DMS79 treated with DMSO at 0.1 percent for 48 hours (cell line): Measurements from ENCODE around the gene RNPEPL1.

Experiments used
- DNase-seq: peaks from one replicate; lab custom pipeline; 2025; lab: John Stamatoyannopoulos, UW

Gene RNPEPL1

DNA sequence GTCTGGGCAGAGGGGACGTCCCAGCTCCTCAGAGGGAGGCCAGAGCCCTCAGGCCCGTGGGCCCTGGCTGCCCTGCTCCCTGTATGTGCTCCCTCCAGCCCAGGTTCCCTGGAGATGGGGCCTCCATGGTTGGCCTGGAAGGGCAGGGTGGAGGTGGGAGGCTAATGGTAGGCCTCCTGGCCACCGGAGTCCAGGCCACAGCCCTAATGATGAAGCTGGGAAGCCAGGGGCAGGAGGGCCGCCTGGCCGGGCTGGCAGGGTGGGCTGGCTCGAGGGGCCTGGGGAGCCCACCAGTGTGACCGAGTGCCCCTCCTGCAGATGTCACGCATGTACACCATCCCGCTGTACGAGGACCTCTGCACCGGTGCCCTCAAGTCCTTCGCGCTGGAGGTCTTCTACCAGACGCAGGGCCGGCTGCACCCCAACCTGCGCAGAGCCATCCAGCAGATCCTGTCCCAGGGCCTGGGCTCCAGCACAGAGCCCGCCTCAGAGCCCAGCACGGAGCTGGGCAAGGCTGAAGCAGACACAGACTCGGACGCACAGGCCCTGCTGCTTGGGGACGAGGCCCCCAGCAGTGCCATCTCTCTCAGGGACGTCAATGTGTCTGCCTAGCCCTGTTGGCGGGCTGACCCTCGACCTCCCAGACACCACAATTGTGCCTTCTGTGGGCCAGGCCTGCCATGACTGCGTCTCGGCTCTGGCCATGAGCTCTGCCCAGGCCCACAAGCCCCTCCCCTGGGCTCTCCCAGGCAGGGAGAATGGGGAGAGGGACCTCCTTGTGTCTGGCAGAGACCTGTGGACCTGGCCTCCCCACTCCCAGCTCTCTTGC, 9.2 kb downstream of the RNPEPL1 start:
- no peak for DNase-seq

GRCh38 chr2:240578110-240578450, 9.8 kb downstream of the RNPEPL1 start:
- DNase-seq = no peak

DNA sequence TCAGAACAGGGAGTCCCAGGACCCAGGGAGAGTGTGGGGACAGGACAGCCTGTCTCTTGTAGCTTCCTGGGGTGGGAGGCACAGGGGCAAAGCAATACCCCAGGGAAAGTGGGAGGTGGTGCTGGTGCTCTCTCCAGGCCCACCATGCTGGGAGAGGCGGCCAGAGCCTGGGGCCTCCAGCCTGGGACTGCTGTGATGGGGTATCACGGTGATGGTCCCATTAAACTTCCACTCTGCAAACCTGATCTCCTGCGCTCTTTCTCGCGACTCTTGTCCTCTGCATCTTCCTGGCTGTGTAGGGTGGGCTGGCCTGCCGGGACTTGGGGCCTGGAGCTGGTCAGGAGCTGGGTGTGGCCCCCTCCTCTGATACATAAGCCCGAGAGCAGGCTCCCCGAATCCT, 10.2 kb downstream of the RNPEPL1 start:
- no peak for DNase-seq

DNA sequence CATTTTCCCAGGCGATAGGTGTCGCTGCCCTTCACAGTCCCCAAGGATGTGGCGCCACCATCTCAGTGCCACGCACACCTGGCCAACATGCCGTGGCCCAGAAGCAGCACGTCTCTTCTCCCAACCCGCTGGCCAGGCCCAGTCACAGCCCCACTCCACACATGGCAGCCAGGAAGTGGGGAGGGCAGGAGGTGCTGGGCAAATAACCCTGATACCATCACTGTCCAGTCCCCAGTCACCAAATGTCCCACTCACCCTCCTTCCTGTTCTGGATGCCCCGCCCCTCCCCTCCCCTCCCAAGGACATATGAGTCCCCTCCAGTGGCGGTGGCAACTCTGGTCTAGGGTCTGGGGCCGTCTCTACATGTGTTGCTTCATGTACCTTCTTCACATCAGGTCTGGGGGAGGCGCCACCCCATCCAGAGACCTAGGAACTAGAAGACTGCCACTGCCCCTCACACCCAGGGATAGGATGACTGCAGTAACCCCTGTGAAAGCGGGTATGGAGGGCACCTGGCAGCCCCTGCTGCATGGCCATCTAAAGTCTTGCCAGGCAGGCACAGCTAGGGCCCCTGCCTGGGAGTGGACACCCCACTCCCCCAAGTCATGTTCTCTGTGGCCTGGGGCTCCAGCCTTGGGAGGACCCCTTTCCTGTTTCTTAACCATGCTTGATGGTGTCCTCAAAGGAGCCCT, 10.9 kb downstream of the RNPEPL1 start:
- no peak for DNase-seq

DNA sequence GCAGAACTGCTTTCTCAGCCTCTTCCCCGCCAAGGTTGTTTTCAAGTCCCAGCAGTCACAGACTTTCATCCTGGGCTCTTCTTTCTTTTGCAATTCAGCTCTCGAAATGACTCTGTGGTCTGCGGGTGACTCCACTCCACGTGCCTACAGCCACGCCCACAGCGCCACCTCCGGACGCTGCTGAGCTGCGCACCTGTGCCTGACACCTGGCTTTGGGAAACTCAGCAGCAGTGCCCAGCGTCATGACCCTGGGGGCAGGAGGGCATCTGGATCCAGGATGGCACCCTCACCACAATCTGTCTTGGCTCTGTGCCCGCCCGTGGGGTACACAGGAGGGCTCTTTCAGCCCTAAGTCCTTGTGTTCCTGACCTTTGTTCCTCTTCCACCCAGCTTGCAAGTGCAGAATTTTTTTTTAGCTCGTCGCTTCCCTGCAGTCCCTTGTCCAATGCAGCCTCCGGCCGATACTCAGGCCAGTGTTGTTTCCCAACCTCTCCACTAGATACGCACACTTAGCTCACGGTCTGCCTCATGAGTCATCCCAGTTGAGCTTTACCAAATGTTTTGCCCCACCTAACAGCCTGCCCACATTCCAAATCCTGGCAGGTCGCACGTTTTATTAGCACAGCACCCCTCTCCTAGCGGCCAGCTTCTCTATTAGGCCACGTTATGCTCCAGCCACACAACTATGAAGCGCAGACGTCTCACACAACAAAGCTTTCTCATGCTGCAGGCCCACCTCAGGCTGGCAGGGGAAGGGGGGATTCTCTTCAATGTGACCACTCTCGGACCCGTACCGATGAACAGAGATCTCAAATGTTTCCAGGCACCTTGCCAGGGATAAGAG, 11.7 kb downstream of the RNPEPL1 start:
- DNase-seq = peak; percentile 40

DNA sequence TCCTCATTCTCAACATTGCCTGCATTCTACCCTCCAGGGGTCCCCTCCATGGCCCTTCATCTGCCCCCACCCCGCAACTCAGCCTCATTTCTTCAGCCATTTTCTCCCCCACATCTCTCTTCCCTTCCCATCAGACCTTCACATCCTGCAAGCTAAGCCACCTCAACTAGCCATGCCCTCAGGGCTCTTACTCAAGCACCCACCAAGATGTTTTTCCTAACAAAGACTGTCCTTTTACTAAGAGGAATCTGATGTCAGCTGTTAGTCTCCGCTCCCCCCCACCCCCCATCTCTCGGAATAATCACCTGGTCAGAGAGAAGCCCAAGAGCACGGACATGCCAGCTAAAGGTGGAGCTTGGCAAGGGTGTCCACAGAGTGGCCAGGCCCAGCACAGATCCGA, 13.5 kb downstream of the RNPEPL1 start:
- no peak for DNase-seq

DNA sequence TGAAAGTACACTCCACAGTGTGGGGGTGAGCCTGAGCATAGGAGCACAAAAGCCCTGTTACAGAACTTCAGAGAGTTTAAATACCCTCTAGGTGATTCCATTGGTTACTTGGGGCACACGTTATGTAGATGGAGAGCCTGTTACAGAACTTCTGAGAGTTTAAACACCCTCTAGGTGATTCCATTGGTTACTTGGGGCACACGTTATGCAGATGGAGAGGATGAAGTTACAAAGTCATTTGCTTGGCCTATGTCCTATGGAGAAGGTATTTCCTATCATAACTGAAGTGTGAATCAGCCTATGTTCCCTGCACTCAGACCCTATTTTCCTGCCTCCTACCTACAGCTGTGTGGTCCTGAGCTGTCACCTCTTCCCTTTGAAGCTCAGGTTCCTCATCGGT, 14.5 kb downstream of the RNPEPL1 start:
- no peak for DNase-seq

DNA sequence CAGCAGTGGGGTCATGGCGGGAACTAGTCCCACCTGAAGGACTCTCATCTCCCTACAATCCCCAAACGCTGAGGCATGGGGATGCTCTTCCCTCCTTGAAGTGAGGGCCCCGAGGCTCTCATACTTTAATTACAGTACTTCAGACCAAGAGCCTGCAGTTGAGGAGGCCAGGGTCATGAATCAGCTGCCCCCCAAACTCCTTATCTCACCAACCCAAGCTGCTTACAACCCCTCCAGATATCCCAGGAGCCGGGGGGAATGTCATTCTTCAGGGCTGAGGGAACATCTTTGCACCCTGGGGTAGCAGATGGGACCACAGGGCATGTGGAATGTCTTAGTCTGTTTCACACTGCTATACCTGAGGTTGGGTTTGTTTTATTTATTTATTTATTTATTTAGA, 15.5 kb downstream of the RNPEPL1 start:
- no peak for DNase-seq

GRCh38 chr2:240584486-240585031, 16.3 kb downstream of the RNPEPL1 start:
- no peak for DNase-seq

DNA sequence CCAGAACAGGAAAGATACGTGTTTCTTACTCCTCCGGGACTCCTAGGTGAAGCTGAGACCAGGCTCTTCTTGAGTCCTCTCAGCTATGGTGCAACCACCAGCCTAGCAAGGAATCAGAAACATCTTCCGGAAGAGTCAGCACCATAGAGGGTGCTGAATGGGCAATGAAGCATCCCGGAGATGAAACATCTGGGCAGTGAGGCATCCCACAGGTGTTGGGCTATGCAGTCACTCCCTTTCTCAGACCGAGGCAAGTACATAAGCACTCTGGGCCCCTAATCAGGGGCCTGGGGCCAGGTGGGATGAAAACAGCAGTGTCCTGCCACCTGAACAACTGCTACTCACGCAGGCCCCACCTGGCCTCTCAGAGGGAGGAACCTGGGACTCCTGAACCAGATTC, 16.8 kb downstream of the RNPEPL1 start:
- no peak for DNase-seq

DNA sequence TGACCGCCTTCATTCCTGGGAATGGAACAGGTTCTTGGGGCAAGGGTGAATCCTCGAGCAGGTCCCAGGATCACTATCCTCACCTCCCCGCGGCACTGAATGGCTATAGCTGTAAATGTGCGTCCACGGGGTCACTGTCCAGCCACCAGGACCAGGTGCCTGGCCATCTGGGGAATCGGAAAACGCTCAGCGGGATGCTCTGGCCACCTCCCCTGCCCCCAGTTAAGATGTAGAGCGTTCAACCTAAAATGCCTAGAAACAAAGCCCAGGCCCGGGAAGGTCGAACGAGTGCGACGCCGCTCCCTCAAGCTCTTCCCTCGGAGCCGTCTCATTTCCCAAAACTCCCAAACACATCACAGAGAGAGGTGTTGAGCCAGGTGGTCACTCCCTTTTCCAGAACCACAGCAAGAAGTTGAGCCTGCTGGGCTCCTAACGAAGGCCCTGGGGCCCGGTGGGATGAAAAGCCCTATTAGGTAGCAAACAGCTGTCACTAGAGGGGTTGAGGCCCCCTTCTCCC, 17.5 kb downstream of the RNPEPL1 start:
- no peak for DNase-seq

- peak; percentile 91 for DNase-seq
Observed at GRCh38 chr2:240586198-240586918, 18.1 kb downstream of the RNPEPL1 start, which contains the start of gene CAPN10. Gene CAPN10 (plus strand): TSS chr2:240586734. CDS start chr2:240586912, 178 bp downstream.

GRCh38 chr2:240586919-240587800, 18.9 kb downstream of the RNPEPL1 start:
- DNase-seq = peak; percentile 39

DNA sequence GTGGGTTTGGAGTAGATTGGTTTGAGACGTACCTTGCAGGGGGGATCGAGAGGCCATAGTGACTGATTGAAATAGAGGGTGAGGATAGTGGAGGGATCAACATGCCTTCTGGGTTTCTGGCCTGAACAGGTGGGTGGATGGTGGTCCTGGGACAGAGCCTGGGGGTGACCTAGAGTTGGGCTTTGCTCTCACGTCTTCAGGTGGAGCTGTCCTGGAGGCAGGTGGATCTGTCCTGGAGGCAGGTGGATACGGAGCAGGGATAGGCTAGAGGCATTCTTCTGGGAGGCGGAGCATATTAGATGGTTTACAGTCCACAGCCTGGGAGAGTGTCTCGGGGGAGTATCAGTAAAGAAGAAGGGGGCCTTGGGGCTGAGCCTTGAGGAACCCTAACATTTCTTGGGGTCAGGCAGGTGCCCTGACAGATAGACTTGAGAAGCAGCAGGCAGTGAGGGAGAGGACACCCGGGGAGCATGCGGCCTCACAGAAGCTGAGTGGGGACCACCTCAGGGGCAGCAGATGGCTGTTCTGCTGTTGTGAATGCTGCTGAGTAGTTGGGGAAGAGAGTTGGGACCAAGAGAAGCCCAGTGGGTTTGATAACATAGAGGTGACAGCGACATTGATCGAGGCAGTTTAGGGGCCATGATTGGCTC, 19.8 kb downstream of the RNPEPL1 start:
- DNase-seq = no peak

GRCh38 chr2:240588669-240589068, 20.4 kb downstream of the RNPEPL1 start:
- no peak for DNase-seq

DNA sequence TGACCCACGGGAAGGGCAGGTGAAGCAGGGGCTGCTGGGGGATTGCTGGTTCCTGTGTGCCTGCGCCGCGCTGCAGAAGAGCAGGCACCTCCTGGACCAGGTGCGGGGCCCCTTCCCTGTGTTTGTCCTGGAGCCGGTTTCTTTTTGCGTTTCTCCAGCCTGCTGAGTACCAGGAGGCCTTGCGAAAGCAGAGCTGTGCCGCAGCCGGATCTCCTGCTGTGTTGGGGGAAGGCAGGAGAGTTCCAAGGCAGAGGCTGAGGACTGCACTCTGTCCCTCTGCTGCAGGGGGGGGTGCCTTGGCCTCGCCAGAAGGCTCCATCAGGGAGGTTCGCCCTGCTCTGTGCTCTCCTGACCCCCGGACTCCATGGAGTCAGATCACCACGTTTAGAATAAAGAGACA, 21.1 kb downstream of the RNPEPL1 start:
- no peak for DNase-seq

GRCh38 chr2:240589850-240590525, 21.7 kb downstream of the RNPEPL1 start:
- DNase-seq = no peak

- DNase-seq = no peak
Observed at GRCh38 chr2:240590681-240591111, 22.4 kb downstream of the RNPEPL1 start.

DNA sequence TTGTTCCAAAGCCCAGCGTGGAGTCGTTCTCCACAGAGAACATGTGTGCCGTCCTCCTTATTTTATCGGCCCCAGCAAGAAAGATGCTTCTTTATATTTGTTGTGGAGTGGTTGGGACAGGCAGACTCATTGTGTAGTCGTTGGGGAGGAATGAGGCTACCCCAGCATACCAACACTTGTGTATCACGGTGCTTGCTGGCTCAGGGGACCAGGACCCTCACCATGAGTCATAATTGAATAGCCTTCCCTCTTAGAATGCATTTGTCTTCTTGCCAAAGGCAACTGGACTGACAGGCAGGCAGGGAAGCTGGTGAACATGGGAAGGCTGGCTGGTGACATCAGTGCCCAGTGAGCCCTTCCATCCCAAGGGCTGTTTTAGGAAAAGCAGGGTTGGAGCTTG, 22.9 kb downstream of the RNPEPL1 start:
- no peak for DNase-seq
